Iris pigment epithelial cell (primary cell): ENCODE results near the gene KRT39.
"Not testable (repeated sequence)": the region's sequence is repeated elsewhere in the genome, so short reads cannot be mapped to it uniquely, and the experiment has no call there.

Experiments
- DNase-seq: peaks from one replicate; pipeline ENCODE4 v3.0.0-alpha.2; 2011; ENCODE audit warnings: low read depth

Gene KRT39

DNA sequence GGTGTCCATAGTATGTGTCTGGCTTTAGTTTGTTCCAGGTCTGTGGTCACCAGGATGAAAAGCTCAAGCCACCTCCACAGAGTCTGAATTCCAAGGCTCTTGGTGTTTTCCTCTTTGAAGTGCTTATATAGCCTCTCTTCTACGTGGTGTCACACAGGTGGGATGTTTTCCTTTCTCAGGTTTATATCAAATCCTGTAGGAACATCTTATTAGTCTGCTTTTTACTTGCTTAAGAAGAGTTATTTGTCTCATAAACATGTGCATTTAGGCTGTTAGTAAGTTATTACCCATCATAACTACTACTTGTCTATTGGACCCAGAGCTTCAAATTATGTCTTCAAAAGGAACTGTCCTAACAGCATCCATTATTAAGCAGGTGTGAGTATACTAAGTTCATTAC, at the start of gene KRT39:
TSS of gene KRT39 (minus strand) at position 101 of the 400 bp plus-strand sequence. CDS start at position 9, 92 bp downstream.
- DNase-seq, result no peak

DNA sequence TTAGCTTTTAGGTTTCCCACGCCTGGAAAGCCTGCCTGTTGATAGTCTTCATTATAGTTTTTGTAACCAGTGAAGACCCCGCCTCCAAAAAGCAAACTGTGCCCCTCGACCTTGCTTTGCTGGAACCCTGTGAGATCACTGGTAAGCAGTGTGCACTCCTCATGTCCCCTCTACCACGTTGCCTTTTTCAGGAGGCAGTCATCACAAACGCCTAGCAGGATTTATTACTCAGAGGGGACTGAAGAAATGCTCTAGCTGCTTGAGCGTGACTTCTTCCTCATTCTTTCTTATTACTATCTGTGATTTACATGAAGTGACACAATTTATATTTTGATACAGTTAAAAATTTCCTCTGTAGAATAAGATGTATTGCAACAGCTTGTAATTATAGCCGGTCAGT, 48.7 kb upstream of the KRT39 start:
- DNase-seq, result no peak

DNA sequence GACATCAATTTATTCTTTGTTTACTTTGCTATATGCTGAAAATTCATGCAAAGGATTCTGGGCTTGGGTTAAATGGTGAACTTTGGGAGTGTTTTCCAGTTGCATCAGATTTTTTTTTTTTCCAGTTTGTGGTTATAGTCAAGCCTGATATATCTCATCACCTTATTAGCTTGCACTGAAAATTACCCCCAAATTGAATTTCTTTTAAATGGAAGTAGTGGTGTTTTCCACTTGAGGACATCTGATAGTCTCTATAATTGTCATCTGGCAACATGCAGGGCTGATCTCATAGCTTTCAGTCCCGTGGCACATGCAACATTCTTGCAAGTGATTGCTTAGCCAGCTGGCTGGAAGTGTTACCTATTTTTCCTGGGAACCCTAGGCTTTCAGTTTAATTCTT, 46.9 kb upstream of the KRT39 start:
- DNase-seq, result peak; percentile 26

DNA sequence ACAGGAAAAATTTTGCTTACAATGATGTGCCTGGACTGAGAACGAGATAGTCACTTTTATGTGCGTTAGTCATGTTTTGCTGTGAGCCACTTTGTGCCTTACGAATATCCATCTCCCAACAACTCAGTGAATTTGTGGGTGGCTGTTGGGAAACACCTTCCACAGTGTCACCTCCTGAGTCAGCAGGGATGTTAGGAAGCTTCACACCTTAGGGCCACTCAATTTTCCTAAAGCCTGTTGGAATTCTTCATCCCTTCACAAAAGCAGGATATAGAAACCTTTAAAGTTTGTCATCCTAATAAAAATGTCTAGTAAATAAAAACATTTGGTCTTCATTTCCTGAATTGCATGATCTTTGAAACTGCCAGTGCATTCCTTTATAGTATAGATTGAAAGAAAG, 46.4 kb upstream of the KRT39 start:
- DNase-seq, result no peak

DNA sequence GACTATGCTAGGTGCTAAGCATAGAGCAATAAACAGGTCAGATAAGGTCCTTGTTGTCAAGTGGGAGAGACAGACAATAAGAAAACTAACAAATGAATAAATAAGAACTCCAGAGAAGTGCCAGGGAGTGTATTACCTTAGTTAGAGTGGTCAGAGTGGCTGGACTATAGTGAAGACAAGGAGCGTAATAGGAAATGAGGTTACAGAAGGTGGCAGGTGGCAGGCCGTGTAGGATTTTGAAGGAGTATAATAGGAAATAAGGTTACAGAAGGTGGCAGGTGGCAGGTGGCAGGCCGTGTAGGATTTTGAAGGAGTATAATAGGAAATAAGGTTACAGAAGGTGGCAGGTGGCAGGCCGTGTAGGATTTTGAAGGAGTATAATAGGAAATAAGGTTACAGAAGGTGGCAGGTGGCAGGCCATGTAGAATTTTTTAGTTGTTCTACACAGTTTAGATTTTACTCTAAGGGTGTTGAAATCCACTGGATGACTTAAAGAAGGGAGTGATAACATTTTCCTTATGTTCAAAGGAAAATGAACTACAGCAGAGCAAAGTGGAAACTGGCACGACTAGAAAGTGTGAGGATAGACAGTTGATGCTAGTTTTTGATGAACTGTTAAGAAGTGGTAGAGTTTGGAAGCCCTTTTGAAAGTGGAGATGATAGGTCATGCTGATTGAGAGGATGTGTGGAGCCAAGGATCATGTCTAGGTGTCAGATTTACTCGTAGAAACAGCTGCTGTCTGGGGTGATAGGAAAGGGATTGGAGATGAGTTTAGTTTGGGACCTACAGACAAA, 45.8 kb upstream of the KRT39 start:
- DNase-seq, result no peak

DNA sequence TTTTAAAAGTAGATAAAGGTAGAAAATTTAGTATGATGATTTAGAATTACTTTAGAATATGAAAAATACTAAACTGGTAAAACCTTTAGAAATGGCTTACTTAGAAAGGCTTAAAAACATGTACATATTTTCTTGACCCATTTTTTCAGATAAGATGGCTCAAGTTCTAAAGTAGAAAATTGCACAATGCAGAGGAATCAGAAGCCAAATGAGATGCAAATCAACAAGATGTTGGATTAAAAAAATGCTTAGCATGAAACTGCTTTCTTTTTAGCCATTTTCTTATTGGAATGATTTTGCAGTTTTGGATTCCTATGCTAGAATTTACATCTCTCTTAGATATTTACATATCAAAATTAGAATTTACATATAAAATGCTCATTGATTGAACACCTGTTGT, 43.7 kb upstream of the KRT39 start:
- DNase-seq, result peak; percentile 50

DNA sequence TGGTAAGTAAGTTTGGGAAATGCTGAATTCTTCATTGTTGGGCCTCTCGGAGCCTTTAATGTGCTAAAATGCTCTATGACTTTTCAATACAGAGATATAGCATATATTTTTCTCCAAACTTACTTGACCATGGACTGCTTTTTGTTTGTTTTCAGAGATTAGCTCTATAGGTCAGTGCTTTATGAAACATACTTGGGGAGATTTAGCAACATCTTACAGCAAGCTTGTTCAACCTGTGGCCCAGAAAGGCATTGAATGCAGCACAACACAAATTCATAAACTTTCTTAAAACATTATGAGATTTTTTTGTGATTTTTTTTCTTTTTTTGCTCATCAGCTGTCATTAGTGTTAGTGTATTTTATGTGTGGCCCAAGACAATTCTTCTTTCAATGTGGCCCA, 43.2 kb upstream of the KRT39 start:
- DNase-seq, result peak; percentile 55

DNA sequence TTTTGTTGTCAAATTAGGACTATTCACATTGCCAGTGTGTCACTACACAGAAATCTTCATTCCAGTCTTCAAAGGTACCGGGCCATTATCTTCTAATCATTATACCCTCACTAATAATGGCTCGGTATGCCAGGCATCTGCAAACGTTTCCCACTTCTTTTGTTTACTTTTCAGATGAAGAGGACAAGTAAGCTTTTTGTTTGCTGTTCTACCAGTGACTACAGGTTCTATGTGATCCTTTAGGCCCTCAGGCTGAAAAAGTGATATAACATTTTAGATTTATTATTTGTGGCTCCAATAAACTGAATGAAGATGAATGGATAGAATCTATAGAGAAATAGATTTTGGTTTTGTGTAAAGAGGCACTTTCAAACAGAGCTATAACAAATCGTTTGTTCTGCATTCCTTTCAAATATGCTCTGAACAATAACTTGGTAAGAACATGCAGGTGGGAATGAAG, 42.6 kb upstream of the KRT39 start:
- DNase-seq, result no peak

DNA sequence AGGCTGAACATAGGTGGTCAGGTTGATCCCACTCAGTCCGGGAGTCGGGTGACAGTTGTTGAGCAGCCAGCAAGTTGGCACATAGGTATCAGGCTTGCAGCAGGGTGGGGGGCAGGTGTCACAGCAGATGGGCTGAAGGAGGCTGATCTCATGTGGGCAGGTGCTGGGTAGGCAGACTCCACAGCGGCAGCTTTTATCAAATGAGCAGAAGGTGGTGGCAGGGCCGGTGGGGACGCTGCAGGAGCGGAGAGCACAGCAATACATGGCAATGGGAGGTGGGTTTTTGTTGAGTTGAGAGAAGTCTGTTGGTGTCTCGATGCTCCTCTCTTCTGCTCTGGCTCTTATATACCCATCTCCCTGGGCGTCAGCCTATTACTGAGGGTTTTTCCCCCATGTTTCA, 42.1 kb upstream of the KRT39 start, which contains the start of gene KRTAP3-1:
TSS of gene KRTAP3-1 (minus strand) at position 318 of the 400 bp plus-strand sequence. CDS start at position 264, 54 bp downstream.
- no peak for DNase-seq

DNA sequence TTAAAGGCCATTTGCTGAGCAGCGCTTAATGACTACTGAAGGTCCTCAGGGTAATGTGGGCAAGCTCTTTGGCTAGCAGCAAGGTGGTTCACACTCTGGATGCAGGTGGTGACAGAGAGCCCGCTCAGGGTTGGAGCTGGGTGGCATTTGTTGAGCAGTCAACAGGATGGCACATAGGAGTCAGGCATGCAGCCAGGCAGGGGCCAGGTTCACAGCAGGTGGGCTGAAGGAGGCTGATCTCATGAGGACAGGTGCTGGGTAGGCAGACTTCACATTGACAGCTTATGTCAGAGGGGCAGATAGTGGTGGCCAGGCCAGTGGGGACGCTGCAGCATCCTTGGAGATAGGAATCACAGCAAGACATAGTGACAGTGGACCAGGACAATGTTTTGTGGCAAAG, 37.6 kb upstream of the KRT39 start:
- no peak for DNase-seq

DNA sequence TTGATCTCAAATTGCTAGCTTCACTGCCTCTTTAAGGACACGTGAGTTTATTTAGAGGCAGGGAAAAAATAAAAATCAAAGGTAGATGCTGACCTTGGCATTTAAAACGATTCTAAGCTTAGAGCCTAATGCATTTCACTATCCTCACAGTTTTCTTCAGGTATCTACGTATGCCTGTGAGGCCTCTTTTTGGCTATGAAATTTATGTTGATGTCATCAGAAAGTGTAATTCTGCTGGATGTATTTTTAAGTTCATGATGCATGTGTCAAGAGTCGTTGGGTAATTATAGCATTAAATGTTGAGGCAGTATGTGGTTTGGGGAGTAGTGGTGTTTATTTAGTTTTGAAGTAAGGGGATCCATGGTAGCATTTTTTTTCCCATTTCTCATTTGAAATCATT, 37.2 kb upstream of the KRT39 start:
- DNase-seq, result peak; percentile 47

DNA sequence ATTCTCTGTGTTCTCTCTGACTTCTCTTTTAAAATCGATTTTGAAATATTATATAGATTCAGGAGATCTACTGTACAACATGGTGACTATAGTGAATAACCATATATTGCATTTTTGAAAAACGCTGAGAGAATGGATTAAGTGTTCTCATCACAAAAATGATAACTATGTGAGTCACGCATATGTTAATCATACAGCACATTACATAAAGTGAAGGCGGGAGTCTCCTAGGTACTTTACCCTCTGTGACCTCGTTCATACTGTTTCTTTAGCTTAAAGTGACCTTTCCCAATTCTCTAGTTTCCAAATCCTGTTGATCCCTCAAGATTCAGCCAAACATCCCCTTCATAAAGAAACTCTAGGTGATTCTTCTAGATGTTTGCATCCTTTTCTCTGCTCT, 36.1 kb upstream of the KRT39 start:
- DNase-seq, result peak; percentile 73

DNA sequence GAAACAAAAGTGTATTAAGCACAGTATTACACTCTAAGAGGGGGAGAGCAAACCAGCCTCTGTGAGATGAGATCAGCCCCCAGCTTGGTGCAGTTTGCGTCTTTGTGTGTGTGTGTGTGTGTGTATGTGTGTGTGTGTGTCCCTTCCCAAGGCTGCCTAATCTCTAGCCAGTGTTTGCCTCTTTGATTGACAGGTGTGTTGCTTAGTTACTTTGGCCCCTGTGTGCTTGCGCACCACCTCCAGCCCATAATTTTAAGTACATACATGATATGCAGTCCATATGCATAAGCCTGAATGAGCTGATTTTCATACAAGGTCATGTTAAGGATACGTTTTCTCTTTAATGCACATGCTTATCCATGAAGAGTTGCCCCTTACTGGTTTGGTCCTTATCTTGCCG, 35.0 kb upstream of the KRT39 start:
- no peak for DNase-seq

DNA sequence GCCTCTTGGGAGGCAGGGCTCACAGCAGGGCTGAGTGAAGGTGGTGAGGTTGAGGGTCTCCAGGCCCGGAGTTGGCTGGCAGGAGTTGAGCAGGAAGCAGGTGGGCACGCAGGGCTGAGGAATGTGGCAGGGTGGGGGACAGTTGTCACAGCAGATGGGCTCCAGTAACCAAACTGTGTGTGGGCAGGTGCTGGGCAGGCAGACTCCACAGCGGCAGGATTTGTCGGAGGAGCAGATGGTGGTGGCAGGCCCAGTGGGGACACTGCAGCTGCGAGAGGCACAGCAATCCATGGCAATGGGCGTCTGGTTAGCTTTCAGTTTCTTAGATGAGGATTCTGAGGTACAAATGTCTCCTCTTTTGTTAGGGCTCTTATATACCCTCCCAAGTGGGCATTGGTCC, 32.8 kb upstream of the KRT39 start, which contains the start of gene KRTAP3-2:
TSS of gene KRTAP3-2 (minus strand) at position 344 of the 400 bp plus-strand sequence. CDS start at position 291, 53 bp downstream.
- not testable (repeated sequence) for DNase-seq

DNA sequence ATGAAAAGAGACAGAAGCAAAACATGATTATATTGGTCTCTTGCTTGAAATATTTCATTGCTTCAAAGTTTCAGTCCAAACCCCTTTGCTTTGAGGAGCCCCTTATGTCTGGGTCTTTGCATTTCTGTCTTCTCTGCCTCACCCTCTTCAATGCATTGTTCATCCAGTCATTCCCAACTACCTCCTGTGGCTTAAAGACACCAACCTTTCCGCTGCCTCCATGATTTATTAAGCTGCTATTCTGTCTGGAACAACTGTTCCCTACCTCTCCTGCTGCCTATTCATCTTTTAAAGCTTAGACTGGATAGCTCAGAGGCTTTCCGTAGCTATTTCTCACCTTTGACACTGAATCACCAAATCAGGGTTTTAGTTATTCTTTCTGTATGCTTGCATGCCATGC, 30.6 kb upstream of the KRT39 start:
- DNase-seq, result no peak

DNA sequence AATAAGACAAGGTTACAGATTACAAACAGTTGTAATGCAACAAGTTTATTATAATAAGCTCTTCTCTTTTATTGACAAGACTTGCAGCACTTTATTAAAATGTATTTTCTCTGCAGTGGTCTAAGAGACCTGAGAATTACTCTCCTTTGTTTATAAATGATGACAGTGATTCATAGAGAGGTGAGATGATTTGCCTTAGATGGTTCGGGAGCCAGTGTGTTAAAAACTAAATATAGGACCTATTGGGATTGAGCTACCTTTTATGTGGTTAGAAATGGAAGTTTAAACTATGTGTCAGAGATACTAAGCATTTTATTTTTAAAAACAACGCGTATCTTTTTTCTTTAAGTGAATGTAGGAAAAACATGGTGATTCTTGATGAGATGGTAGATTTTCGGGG, 30.1 kb upstream of the KRT39 start:
- DNase-seq, result no peak

DNA sequence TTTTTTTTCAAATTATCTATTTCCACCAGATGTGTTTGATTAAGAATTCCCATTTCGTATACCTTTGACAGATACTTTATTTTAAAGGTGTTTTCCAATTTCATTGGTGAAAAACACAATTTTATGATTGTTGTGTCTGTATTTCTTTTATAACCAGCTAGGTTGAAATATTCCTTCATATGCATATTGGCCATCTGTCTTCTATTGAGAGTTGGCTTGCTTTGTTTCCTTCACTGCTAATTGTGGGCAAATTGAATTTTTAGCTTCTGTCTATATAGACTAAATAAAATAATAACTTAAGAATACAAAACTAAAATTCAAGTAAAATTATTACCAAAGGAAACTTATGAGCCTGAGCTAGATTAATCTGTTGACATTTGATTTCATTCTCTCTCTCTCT, 28.4 kb upstream of the KRT39 start:
- no peak for DNase-seq

DNA sequence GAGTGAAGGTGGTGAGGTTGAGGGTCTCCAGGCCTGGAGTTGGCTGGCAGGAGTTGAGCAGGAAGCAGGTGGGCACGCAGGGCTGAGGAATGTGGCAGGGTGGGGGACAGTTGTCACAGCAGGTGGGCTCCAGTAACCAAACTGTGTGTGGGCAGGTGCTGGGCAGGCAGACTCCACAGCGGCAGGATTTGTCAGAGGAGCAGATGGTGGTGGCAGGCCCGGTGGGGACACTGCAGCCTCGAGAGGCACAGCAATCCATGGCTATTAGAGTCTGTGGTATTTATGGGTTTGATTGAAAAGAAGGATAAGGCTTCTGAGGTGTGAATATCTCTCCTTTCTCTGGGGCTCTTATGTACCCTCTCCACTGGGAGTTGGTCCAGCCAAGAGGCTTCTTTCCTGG, 27.1 kb upstream of the KRT39 start, which contains the start of gene KRTAP3-3:
TSS of gene KRTAP3-3 (minus strand) at position 326 of the 400 bp plus-strand sequence. CDS start at position 259, 67 bp downstream.
- DNase-seq, result no peak

DNA sequence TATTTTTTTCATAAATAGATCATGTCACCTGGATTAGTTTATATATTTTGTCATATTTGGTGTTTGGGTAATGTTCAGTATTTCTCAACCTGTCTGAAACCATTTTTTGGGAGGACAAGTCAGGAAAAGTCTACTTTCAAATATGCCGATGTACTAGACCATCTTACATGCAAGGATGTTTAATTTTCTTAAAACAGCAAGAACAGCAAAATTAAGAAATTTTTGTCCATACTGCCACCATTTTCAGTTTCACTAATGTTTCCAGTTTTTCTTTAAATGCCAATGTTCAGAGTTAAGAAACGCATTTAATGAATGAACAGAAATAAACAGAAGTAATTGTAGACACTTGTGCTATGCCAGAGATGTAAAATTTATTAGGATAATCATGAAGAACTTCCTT, 26.3 kb upstream of the KRT39 start:
- no peak for DNase-seq

DNA sequence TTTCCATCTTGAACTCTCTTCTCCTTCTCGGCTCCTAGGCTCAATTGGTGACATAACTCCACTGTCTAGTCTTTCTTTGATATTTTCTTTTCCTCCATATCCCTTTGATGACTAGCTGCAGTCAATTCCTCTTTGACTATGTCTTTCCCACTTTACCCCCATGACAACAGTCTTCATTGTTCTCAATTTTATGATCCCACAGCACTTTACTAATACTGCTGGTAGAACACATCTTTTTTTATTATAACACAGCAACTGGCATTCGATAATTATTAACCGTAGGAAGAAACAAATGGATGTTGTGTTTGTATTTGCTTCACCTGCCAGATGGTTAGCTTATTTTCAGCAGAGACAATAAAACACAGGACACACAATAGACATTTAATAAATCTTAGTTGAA, 25.9 kb upstream of the KRT39 start:
- DNase-seq, result no peak

DNA sequence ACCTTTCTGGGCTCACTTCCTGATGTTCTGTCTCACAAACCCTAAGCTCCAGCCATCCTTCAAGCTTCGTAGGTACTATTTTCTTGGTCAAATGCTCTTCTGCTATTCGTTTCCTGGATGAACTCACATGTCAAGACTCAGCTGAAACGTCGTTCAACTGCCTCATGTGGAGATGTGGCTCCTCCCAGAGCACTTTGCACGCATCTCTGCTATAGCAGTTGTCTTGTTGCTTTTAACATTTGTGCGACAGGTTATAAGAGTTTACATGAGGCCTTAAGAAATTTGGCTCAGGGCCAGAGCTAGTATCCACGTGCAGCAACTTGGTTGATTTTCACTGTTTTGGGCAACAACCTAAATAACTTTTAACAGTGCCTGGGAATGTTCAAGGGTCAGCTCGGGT, 20.2 kb upstream of the KRT39 start:
- no peak for DNase-seq

DNA sequence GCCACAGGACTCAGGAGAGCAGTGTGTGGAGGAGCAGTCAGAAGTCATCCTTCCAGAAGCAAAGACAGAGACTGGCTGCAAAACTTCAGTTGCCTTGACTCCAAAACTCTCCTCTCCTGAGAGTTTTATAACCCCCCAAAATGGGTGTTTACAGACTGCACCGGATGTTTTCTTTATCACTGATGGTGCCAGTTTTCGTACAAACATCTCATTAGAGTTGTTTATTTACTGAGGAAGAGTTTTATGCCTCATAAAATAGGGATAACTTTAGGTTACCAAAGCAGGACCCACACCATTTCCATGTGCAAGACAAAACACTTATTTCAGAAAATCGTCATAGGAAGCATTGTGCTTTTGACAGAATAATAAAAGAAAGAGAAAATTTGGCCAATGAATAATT, 17.5 kb upstream of the KRT39 start, which contains the start of gene KRT40:
TSS of gene KRT40 (minus strand) at position 101 of the 400 bp plus-strand sequence. CDS start at position 48, 53 bp downstream.
- no peak for DNase-seq

DNA sequence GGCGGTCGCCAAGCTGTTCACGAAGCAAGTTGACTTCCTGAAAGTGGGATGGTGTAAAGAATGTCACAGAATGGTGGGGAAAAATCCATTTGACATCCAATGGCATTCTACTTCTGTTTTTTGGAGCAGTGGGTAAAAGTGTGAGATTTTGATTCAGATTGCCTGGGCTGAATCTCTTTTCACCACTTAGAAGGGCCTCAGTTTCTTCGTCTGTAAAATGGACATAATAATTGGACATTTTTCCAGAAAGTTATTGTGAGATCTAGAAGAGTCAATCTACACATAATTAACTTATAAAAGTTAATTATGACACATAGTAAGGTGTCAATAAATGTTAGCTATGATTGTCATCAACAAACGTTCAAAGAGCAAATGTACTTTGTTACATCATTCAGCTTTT, 14.4 kb upstream of the KRT39 start:
- no peak for DNase-seq

DNA sequence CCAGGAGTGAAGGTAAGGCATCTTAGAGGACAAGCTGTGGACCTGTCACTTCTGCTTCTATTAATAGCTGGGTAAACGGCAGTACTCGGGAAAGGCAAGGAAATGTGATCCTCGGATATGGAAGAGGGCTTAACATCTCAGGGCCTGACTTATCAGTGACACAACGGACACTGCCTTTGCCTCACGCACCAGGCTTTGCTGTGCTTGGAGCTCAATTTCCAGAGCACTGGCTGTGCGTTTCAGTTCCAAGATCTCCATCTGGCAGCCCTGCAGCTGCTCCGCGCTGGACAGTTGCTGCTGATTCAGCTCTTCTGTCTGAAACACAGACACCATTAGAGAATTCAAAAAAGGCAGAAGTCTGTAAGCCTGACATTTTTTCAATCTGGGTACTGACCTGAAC, 13.8 kb upstream of the KRT39 start:
- DNase-seq, result no peak
